Activated CD8-positive, alpha-beta memory T cell treated with anti-CD3 and anti-CD28 coated beads, Interleukin-2, amount 50 U/mL, for 24 hours (primary cell): Measurements from ENCODE around the gene CCSER1.
"Not testable (repeated sequence)": the region's sequence is repeated elsewhere in the genome, so short reads cannot be mapped to it uniquely, and the experiment has no call there.

Source experiments
- DNase-seq: peaks from one replicate; pipeline ENCODE4 v3.0.0-alpha.2; 2020; ENCODE audit errors: extremely low read depth

The CCSER1 gene

DNA sequence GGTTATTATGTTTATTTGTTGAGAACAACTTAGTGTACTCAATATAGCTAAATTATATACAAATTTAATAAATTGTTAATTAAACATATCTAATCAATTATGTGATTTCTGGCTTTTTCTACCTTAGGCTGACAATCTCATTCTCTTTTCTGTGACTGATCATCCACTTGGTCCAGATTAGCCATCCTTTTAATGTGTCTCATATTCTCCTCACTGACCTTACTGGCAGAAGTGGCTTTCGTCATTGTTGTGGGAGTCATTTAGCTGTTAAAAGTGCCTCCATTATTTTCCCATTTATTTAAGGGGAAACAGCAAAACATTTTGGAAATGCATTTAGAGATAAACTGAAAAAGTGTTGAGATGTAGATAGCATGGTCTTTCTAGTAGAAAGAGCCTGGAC lies 172.2 kb downstream of the CCSER1 start:
- DNase-seq, result no peak

DNA sequence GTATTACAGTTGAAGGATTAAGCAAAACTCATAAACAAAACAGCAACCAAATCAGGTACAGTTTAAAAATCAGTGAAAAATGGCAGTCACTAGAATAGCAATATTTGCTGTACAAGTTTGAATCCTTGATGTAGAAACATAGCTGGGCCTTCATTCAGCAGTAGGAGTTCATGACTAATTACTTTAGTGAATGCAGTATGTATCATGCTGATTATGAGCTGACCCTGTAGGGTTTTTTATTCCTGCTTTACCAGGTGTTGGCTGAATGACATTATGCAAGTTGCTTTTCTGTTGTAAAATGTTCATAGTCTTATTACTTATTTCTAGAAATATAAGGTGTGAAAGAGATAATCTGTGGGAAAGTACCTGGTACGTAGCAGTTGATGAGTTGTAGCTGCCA lies 179.6 kb downstream of the CCSER1 start:
- DNase-seq, result no peak

DNA sequence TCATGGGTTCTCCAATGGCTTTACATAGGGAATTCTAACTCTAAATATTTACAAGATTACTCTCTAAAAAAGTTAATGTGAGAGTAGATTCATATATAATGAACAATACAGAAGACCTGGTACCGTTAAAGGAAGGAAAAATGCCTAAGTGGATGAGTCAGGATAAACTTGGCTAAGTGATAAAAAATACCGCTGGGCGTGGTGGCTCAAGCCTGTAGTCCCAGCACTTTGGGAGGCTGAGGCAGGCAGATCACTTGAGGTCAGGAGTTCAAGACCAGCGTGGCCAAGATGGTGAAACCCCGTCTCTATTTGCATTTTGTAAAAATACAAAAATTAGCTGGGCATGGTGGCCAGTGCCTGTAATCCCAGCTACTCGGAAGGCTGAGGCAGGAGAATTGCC lies 189.9 kb downstream of the CCSER1 start:
- DNase-seq, result not testable (repeated sequence)

DNA sequence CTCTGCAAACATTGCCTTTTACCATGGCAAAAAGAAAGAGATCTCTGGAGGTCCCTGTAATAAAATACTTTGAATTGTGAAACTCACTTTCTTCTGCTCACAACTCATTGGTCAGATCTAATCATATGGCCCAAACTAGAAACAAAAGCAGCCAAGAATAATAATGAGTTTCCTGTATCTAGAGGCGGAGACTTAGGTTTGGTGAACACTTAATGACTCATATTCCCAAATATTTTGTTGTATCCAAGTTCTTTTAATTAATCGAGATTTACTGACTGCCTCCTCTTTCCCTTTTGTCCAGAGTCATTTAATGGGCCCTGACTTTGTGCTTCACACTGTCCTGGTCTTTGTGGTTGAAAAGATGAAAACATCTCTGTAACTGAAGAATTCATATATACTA lies 190.6 kb downstream of the CCSER1 start:
- no peak for DNase-seq

DNA sequence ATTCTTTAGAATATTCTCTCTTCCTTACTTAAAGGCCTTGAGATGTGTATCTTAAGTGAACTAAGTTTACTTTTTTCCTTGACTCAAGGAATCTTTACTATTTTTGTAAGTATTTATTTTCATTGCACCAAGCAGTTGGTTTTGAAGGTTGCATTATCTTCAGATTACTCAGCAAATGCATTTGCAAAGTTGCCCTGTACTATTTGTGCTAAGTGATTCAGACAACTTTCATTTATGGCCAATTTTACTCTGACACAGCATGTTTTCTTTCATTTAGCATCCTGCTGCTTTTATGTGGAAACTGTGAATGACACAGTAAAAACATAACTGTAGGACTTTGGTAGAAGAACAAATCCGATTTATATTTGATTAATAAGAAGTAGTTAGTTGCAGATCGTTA lies 191.0 kb downstream of the CCSER1 start:
- no peak for DNase-seq

DNA sequence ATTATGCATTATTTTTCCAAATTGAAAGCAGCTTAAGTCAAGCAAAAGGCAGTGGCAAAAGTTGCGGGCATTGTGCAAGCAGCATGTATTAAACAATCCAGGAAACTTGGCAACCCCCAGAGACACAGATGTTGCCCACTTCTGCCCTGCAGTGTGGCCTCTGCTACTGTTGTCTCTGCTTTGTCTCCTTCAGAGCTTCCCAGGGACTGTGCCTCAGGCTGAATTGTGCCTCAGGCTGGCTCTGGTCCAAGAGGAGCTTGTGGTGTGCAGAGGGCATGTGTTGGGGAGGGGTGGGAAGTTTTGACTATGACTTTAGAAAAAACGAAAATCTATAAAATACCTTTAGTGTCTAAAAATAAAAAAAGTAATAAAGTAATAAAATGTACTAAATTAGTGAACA lies 201.4 kb downstream of the CCSER1 start:
- DNase-seq, result no peak

DNA sequence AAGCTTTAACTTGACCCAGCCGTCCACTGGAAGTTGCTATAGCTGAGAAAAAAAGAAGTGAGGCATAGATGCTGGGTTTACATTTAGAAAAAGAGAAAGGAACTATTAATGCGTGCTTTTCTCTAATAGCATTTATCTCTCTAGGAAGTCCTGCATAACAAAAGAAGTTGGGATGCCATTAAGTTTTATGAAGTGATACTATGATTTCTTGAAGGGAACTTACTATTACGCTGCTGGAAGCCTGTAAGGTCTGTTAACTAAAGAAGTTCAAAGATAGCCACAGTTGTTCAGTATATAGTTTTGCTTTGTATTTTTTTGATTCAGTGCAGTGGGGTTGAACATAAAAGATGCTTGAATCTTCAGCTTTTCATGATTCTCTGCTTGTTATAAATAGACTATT lies 203.4 kb downstream of the CCSER1 start:
- DNase-seq, result no peak

DNA sequence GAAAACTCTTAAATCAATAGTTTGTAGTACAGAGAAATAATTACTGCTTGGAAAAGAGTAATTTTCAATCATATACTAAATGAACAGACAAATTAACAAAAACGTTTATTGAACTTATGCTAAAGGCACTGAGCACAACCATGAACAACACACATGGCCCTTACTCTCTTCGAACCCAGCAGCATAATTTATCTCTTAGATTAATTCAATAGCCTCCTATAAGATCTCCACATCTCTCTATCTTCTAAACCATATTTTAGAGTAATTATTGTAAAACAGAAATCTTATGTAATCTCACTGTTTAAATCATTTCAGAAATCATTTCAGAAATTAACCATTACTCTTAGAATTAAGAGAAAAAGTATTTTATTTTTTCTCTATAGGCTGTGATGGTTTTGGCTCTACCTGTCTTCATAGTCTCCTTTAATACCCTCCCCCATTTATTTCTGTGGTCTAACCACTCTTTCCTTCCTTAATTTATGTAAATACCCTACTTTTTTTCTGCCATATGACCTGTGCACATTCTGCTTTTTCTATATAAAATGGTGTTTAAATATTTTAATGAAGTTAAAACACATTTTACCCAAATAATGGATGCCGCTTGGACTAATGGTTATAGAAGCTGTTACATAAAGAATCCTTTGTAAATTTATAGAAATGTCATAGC lies 218.5 kb downstream of the CCSER1 start:
- no peak for DNase-seq

DNA sequence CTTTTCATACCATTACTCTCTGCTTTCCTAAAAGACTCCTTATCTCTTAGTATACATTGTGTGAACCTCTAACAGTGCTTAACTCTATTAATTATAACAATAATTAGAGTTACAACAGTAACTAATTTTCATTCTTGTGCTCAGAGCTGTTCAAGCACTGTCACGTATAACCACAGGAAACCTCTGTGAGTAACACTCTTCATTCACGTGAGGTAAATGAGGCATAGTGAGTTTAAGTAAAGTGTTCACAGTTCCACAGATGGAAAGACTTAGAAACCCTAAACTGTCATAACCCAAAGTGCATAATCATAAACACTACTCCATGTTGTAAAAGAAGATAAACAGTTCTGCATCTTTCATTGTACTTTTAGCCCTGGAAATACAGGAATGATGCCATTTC lies 222.4 kb downstream of the CCSER1 start:
- DNase-seq, result no peak

DNA sequence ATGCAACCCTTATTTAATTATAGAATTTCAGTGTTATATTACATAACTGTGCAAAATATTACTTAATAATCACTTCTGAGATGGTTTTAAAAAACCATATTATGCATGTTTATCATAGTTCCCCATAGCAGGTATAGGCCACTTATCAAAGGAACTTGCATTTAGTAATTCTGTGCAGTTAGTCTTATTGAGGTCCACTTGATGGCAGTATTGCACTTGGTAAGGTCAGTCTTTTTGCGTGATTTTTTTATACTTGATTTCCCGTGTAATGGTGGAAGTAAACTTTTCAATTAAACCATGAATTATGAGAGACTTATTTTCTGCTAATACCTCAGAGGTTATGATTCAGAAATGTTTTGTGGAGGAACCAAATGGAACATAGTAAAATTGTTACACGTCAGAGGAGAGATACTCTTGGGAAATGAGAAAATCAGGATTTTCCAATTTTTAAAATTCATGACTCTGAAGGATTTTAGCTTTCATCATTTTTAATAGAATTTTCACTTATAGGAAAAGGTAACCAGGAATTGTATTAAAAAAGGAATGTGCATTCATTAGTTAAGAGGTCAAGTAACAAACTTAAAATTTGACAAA lies 230.0 kb downstream of the CCSER1 start:
- DNase-seq, result no peak

DNA sequence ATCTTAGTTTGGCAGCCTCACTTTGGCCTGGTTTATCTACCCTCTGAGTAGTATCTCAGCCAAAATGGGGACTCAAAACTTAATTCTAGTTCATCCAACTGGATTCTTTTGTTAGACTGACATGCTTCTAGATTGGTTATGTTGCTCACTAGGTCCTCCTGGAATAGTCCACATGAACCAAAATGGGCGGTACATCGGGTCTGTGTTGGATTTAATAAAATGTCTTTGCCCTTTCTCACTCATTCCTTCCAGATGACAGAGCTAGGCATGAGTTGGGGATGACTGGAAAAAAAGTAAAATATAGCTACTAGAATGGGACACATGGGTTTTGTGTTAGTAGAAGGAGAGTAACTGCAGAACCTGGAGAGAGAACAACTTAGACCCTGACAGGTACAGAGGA lies 247.9 kb downstream of the CCSER1 start:
- DNase-seq, result no peak

DNA sequence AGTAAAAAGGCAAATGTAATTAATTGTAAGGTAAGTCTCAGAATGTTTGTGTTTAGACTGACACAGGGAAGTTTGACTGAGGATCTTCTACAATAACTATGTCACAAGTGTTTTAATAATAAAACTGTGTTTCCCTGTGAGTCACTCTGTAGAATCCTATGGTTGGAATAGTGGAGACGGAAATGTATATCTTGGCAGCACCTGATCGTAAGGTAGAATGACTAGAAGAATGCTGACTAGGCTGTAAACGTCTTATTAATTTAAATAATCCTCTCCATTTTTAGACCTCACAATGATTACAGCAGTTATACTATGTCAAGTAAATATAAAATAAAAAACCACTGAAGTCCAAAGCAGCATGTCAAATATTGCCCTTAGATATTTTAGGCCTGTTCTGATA lies 266.0 kb downstream of the CCSER1 start:
- DNase-seq, result no peak

DNA sequence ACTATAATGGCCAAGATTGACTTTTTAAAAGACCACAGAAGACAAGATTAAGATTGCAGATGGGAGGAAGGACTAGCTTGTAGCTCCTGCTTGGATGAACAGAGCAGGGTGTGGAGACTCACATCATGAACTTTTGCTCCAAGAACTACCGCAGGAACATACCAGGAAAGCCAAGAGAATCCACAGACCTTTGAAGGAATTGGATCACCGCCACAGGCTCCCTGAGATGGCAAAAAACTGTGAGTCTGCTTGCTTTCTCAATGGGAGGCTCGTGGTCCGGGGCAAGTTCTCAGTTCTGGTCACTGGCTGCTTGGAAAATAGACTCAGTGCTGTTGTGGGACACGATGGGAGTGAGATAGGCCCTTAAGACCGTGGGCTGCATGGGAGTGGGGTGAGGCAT lies 276.6 kb downstream of the CCSER1 start:
- DNase-seq, result no peak

DNA sequence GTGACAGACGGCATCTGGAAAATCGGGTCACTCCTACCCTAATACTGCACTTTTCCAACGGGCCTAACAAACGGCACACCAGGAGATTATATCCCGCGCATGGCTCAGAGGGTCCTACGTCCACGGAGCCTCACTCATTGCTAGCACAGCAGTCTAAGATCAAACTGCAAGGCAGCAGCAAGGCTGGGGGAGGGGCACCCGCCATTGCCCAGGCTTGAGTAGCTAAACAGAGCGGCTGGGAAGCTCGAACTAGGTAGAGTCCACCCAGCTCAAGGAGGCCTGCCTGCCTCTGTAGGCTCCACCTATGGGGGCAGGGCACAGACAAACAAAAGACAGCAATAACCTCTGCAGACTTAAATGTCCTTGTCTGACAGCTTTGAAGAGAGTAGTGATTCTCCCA lies 280.7 kb downstream of the CCSER1 start:
- DNase-seq, result not testable (repeated sequence)

DNA sequence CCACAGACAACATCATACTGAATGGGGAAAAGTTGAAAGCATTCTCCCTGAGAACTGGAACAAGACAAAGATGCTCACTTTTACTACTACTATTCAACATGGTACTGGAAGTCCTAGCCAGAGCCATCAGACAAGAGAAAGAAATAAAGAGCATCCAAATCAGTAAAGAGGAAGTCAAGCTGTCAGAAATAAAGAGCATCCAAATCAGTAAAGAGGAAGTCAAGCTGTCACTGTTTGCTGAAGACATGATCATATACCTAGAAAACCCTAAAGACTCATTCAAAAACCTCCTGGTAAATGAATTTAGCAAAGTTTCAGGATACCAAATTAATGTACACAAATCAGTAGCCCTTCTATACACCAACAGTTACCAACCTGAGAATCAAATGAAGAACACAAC lies 285.6 kb downstream of the CCSER1 start:
- DNase-seq, result not testable (repeated sequence)

DNA sequence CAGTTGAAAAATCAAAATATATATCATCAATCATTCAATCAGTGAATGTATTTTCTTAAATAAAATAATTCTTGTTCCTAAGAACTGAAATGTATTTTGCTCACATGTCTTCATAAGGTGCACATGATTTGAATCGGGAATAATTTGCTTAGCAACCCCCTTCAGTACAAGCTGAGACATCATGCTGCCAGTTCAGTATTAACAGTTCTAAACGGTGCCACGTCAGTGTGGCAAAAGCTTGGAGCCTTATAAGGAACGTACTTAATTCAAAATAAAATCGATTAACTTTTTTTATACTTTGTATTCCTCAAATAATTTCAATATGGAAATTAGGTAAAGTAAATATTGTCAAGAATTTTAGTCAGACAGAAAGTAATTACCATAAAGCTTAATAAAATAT lies 287.9 kb downstream of the CCSER1 start:
- DNase-seq, result no peak

DNA sequence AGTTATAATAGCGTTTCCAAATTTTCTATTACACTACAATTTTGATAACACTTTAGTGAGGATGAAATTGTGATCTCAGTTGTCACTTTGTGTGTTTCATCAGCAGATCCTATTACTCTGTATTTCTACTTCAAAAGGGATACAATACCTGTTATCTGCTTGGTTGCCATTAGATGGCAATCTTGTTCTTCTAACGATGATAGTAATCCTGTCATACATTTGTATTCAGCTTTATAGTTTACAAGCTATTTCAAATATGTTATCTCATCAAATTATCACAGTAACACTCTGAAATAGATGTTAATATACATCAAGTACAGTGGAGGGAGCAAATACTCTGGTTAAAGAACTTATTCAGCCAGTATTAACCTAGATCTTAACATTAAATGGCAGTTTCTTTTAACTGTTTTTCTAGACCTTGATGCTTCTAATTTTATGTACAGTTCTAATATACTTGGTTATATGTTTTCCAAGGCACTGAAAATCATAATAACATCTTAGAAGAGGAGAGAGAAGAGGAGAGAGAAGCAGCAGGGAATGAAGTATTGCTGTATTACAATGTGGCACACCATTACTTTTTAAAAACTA lies 292.0 kb downstream of the CCSER1 start:
- no peak for DNase-seq

DNA sequence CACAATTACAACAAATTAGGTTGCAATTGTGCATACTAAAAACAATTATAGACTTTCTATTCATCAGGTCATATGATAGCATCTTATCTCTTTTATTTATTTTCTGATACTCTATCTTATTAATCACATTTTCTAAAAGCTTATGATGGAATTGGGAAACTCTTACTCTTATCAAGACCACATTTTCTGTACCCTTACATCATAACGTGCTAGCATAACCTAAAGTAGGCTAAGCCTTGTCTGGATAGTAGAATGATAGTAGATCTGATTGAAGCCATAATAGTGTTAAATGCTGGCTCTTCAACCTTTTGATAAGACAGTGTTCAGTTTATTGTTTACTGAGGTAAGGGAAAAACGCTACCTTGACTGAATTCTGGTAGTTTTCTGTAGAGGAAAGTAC lies 294.0 kb downstream of the CCSER1 start:
- DNase-seq, result no peak

DNA sequence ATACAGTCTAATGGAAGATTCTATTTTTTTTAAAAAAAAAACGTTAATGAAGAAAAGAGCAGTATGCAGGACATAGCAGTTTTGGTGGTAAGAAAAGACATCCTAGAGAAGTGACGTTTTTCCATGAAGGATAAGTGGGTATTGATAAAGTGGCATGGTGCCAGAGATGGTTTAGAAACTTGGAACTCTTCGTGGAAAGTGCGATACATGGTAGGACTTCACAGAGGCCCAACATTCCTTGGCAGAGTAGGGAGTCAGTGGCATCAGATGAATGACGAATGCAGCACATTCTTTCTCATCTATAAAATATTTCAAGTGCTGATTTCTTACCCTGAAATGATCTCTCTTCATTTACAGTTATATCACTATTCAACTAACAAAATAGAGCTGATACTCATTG lies 298.7 kb downstream of the CCSER1 start:
- no peak for DNase-seq

DNA sequence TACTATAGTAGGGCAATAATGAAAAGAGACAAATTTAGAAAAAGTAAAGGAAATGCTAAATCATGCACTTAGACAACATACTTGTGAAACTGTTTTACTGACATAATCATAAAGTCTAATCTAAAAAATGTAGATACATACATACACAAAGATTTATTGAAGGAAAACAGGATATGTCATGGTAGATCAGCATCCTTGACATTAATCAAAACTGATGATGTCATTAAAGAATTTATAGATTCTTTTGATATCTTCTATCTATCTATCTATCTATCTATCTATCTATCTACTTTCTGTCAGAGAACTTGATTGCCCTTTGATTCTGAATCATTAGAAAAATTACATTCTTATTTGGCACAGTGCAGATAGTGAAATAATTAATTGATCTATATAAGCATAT lies 311.3 kb downstream of the CCSER1 start:
- DNase-seq, result no peak

DNA sequence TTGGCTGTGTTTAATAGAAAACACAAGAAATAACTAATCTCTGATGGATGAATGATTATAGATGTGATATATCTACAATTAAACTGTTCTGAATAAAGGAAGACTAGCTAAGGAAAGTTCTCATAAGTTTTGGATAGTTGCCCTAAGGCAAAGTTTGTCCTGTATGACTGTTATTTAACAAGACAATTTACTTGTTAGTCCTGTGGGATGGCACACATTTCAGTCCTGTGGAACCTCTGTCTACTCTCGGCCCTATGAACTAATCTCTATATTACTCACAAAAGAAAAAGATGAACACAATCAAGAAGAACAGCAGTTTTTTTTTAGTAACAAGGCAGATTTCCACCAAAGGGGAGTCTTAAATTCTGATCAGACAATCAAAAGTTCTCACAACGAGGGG lies 314.6 kb downstream of the CCSER1 start:
- no peak for DNase-seq

DNA sequence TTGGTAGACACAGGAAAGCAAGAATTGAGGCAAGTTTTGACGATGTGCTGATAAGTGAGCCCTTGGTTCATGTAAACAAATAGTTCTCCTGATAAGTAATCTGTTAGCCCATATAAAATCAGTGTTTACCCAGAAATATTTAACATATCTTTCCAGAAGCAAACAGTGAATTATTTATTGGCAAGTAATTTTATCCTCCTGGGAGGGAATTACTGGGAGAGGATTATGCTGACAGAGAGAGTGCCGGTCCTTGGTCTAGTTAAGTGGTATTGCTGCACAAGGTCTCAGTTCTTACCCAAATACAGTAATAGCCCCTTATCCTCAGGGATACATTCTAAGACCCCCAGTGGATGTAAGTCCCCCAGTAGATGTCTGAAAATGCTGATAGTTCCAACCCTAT lies 315.4 kb downstream of the CCSER1 start:
- no peak for DNase-seq

DNA sequence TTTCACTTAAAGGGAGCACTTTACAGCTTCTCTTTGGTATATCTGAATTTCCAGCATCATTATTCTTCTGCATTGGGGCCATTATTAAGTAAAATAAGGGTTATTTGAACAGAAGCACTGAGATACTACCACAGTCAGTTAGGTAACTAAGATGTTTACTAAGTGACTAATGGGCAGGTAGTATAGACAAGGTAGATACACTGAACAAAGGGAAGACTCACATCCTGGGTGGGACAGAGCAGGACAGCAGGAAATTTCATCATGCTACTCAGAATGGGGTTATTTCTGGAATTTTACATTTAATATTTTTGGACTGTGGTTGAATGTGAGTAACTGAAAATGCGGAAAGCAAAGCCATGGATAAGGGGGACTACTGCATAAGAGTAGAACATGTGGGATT lies 316.0 kb downstream of the CCSER1 start:
- no peak for DNase-seq

DNA sequence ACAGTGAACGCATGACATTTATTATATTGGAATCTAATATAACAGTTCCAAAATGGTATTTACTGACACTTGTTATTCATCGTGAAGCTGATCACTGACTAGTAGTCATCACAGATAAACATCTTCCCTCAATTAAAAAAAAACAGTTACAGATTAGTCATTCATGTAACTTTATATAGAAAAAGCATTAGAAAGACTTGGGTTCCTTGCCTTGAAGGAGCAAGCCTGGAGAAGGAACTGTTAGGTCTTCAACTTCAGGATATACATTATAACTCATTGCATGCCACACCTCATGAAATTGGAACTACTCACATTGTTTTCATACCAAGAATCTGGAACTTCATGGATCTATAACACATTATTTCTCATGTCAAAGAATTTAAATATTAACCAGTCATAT lies 317.7 kb downstream of the CCSER1 start:
- DNase-seq, result no peak
